HepG2 (cell line): ENCODE results near the gene TNIP1.

ENCODE experiments used
- BRD4 ChIP-seq: sonication (generic); formaldehyde crosslinking; IDR thresholded peaks from 2 replicates; pipeline ENCODE4 v1.4.0; 2020; ENCODE audit warnings: missing genetic modification reagents
- CTCF ChIP-seq: sonication (generic); formaldehyde crosslinking; IDR thresholded peaks from 2 replicates; pipeline ENCODE4 v1.5.0; 2020; ENCODE audit warnings: mild to moderate bottlenecking, missing genetic modification reagents, moderate library complexity
- POLR2A ChIP-seq, 2 experiments: IDR thresholded peaks; 2 replicates each; pipeline ENCODE4 v1.6.1; 2011; ENCODE audit warnings: low read depth in 2 of 2, low read length in 2 of 2, mild to moderate bottlenecking in 1 of 2, moderate library complexity in 1 of 2; ENCODE audit not compliant: insufficient read depth in 1 of 2
- ZNF20 ChIP-seq: sonication (generic); formaldehyde crosslinking; IDR thresholded peaks from 2 replicates; pipeline ENCODE4 v1.4.0; 2020; ENCODE audit warnings: mild to moderate bottlenecking, moderate library complexity, missing genetic modification reagents

GRCh38 chr5:151101151-151101550 is 20.3 kb upstream of the TNIP1 start:
- no peak for TF ChIP-seq CTCF (CRISPR knock-in tag)
- TF ChIP-seq POLR2A (IDR thresholded peaks at IDR 0.05; ENCODE audit: insufficient read depth in 1 of 2, low read depth in 2 of 2, low read length in 2 of 2): no peak
- no peak for TF ChIP-seq ZNF20 (CRISPR knock-in tag)
- TF ChIP-seq BRD4 (CRISPR knock-in tag): no peak
